ENCODE data around the gene TNN.

TNN gene

DNA sequence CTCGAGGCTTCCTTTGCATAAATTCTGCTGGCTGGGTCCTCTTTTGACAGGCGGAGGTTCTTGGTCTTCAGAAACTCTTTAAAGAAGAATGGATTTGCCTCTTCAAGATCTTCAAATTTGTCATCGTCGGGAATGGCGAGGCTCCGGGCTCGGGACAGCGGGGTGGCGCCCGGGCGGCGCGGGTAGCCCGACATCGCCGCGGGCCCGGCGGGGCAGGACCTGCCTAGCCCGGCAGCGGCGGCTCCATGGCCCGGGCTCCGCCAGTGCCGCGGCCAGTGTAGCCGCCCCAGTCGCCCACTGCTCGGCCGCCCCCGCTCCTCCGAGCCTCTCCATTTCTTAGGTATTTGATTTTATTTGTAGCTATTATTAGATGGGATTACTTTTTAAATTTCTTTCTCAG lies 22.1 kb upstream of the TNN start:
- TF ChIP-seq, protein P1, sequence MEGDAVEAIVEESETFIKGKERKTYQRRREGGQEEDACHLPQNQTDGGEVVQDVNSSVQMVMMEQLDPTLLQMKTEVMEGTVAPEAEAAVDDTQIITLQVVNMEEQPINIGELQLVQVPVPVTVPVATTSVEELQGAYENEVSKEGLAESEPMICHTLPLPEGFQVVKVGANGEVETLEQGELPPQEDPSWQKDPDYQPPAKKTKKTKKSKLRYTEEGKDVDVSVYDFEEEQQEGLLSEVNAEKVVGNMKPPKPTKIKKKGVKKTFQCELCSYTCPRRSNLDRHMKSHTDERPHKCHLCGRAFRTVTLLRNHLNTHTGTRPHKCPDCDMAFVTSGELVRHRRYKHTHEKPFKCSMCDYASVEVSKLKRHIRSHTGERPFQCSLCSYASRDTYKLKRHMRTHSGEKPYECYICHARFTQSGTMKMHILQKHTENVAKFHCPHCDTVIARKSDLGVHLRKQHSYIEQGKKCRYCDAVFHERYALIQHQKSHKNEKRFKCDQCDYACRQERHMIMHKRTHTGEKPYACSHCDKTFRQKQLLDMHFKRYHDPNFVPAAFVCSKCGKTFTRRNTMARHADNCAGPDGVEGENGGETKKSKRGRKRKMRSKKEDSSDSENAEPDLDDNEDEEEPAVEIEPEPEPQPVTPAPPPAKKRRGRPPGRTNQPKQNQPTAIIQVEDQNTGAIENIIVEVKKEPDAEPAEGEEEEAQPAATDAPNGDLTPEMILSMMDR (conservative IDR thresholded peaks at IDR 0.05; ENCODE audit: low read depth, low read length): no peak
- H3K4me3 ChIP-seq (ENCODE audit: low read length): no peak overlapping the region
- no peak for DNase-seq (ENCODE audit: low read depth)

DNA sequence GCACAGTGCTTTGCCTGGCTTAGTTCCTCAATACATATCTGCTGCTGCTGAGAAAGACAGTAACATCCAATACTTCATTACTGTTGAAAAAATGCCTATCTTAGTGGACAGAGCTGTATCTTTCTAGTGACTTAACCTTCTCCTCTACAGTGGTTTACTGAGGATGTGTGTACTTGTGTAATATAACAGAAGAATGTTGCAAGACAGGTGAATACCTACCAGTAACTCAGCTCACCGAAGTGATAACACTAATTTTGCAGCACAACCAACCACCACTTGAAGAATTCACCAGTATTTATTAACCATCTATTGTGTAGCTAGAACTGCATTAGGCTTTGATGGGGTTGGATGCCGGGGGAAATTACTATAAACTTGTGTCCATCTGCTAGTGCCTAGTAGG lies 16.6 kb upstream of the TNN start:
- DNase-seq (ENCODE audit: low read depth): no peak
- TF ChIP-seq, protein P1 (conservative IDR thresholded peaks at IDR 0.05; ENCODE audit: low read depth, low read length): no peak
- no peak overlapping the region for H3K4me3 ChIP-seq (ENCODE audit: low read length)

DNA sequence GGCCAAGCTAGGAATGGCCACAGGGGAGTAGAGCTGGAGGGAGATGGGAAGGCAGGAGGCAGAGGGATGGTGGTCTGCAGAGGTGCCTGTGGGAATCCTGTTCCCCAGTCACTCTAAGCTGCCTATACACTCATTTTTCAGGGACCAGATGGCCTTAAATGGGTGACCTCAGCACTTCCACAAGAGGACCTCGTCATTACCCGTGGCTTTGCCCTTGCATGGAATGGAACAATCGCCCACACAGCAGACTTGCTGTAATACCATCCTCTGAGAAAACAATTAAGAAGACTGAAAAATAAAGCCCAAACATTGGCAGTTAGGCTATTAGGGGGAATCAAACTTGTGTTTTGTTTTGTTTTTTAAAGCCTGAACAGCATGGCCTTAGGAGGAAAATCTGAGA lies 12.9 kb upstream of the TNN start:
- DNase-seq (ENCODE audit: low read depth): no peak
- no peak overlapping the region for H3K4me3 ChIP-seq (ENCODE audit: low read length)
- TF ChIP-seq, protein P1 (conservative IDR thresholded peaks at IDR 0.05; ENCODE audit: low read depth, low read length): no peak

DNA sequence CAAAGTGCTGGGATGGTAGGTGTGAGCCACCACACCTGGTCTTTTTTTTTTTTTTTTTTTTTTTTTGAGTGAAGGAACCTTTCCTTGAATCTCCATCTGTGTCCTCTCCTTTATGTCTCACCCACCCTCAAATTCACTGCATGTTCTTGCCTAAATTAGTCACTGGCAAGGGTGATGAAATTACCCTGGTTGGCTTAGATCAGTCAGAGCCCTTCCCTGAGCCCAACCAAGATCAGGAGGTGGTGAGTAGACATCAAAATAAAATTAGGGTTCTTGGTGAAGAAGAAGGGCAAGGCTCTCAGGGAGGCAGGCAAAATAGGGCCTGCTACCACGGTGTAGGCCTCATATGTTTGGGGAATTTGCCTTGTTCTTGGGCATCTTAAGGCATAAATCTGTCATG lies 5.3 kb upstream of the TNN start:
- H3K4me3 ChIP-seq (ENCODE audit: low read length): no peak overlapping the region
- TF ChIP-seq, protein P1 (conservative IDR thresholded peaks at IDR 0.05; ENCODE audit: low read depth, low read length): no peak
- DNase-seq (ENCODE audit: low read depth): no peak

DNA sequence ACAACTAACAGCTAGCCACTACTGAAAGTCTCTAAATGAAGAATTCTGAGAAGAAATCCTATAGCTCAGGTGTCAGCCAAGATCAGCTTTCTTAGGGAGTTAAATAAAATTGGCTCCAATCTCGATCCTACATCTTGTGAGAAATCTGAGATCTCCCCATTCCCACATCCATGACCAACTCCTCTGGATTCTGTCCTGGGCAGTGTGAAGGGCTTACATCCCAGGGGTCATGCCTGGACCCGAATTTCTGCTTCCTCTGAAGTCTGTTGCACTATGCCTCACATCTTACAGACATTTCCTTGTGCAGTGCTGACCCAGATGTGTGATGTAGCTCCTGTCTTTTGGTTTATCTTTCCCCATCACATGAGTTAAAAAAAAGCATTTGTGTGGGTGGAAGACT lies 4.8 kb upstream of the TNN start:
- TF ChIP-seq, protein P1 (conservative IDR thresholded peaks at IDR 0.05; ENCODE audit: low read depth, low read length): no peak
- H3K4me3 ChIP-seq (ENCODE audit: low read length): no peak overlapping the region
- no peak for DNase-seq (ENCODE audit: low read depth)

DNA sequence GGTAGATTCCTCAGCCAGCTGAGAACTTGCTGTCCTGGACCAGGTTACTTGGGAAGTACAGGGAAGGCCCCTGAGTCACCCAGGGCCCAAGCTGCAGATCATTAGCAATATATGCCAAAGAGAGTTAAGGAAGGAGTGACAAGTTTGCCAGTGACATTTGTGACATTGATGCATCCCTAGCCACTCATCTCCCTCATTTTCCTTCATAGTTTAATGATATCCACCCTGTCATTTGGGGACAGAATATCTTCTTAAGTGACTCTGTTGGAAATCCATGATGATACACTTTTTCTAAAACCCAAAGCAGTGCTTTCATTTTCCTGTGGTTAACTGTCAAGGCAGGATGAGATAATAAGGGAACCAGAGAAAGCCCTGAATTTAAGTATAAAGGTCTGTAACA lies 3.2 kb downstream of the TNN start:
- H3K4me3 ChIP-seq (ENCODE audit: low read length): no peak overlapping the region
- DNase-seq (ENCODE audit: low read depth): no peak
- TF ChIP-seq, protein P1 (conservative IDR thresholded peaks at IDR 0.05; ENCODE audit: low read depth, low read length): no peak

DNA sequence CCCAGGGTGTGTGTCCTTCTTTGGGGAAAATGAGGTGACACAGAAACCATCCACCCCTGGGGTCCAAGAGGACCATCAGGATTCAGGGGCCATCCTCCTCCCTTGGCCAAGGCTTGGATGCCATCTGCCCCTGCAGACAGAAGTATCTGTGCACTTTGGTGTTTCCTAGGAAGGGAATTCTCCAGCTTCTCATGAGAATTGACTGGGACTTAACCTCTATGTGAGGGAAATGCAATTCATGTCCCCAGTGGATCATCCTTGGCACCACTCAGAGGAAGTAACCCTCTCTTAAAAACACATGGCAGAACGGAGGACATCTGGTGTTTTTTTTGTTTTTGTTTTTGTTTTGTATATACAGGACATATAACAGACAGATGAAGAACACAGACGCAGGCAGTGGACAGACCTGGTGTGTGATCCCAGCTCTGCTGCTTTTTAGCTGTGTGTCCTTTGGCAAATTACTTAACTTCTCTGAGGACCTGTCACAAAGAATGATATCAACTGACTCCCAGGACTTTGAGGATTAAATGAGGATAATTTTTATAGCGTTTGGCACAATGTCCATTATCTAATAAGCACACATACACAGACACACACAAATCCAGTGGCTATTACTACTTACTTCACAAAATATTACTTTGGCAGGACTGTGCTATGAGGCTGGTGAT lies 3.8 kb downstream of the TNN start:
- no peak overlapping the region for H3K4me3 ChIP-seq (ENCODE audit: low read length)
- no peak for DNase-seq (ENCODE audit: low read depth)
- TF ChIP-seq, protein P1 (conservative IDR thresholded peaks at IDR 0.05; ENCODE audit: low read depth, low read length): no peak

Measured in retinal pigment epithelial cell (primary cell).